GM18508 (cell line): ENCODE data around the gene B4GALT5.

Source experiments
- ATAC-seq: cut with Tn5 transposase; IDR thresholded peaks from one replicate; pipeline ENCODE4 v1.9.1; 2021; ENCODE audit warnings: moderate number of reproducible peaks; ENCODE audit not compliant: insufficient read depth, unreplicated experiment

Gene B4GALT5

DNA sequence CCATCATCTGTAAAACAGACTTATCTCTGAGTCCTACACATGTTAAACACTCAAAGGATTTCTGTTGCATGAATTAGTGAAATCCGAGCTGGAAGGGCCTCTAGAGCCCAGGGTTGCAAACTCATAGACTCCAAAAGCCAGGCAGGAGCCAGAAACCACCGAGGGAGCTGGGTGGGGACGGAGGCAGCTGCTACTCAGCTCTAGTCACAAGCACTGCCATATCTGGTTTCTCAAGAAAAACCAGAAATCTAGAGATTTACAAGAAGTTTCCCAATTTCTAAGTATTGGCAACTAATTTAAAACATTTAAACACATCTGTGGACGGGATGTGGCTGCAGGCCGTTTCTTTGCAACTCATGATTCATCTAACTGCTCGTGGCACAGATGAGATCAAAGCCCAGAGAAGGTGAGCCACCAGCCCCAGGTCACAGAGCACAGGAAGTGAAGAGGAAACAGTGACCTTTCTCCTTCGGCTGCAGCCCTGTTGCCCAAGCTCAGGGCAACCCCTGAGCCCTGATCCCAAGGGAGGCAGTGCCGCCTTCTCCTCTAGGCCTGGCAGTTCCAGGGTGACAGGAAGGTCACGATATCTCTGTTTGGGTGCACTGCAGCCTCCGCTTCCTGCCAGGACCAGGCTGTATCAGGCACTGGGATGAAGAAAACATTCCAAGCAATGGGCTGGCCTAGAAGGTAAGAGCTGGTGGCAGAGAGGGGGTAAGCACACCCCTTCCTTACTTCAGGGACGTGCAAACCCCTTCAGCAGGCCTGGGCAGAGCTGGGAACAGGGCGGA, 119.3 kb downstream of the B4GALT5 start:
- ATAC-seq = no peak

DNA sequence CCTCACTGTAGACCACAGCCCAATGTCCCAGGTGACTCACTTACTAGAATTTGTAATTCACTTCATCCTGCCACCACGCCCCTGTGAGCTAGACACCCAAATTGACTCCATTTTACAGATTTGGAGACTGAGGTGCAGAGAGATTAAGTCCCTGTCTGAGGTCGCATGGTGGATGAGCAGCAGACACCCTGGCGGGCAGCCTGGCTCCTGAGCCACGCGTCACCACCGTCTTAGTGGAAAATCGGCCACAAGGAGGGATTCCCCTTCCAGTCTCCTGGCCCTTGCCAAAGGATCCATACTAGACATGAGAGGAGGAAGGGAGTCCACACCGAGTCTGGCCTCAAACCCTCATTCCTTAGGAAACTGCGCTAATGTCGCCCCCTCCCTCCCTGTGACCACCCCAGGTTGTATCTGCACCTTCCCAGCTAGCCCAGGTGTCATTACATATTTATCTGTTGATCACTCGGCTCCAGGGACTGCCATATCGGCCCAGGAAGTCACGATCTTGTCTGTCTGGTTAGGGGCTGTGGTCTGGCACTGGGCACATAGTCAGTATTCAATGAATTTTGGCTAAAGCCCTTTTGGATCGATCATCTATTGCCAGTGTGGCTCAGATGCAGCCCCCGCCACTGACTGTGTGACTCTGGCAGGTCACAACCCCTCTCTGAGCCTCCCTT, 120.1 kb downstream of the B4GALT5 start:
- no peak for ATAC-seq

DNA sequence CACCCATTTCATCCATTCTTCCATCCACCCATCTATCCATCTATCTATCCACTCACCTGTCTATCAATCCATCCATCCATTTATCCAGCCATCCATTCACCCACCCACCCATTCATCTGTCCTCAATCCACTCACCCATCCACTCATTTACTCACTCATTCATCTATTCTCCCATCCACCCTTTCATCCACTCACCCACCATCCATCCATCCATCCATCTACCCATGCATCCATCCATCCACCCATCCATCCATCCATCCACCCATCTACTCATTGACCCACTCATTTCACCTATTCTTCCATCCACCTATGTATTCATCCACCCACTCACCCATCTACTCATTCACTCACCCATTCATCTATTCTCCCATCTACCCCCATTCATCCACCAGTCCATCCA, 121.6 kb downstream of the B4GALT5 start:
- ATAC-seq = no peak

DNA sequence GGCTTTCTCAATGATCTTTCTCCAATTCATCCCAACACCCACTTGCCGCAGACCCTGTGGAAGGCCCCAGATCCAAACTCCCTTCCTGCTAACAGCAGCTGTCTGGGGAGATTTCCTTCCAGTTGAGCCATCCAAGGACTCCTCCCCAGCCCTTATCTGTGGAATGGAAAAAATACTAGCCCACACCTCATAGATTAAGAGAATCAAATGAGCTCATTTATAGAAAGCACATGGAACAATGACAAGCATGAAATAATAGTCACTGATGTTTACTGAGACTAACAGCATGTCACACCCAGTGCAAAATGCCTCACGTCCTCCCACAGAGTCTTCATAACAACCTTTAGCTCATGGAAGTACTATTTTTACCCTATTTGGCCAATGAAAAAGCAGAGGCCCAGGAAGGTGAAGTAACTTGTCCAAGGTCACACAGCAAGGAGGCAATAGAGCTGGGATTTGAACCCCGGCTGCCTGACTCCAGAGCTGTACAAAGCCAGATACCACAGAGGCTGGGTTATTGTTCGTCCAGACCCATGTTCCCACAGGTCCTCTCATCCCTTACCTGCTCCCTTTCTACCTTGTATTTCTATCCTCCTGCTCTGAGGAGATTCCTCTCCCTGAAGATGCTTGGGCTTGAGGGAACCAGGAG, 122.3 kb downstream of the B4GALT5 start:
- no peak for ATAC-seq

DNA sequence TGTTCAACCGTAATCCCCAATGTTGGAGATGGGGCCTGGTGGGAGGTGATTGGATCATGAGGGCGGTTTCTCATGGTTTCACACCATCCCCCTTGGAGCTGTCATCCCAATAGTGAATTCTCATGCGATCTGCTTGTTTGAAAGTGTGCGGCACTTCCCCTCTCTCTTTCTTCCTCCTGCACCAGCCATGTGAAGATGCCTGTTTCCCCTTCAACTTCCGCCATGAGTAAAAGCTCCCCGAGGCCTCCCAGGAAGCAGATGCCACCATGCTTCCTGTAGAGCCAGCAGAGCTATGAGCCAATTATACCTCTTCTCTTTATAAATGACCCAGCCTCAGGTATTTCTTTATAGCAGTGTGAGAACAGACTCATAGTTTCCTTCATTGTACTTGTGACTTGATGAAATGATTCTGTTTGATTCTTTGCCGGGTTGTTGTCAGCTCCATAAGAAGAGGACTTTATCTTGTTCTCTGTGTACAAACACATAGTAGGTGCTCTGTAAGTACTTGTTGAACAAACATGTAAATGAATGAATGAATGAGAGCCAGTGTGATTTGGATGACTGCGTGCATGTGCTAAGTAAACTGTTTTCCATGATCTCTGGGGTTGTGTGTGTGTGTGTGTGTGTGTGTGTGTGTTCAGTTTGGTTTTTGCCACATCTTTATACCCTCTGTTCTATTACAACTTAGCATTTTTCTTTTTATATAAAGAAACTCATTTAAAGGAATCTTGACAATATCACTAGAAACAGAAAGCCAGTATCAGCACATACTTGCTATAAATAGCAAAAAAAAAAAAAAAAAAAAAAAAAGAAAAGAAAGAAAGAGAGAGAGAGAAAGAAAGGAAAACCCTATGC, 123.3 kb downstream of the B4GALT5 start:
- ATAC-seq = no peak

DNA sequence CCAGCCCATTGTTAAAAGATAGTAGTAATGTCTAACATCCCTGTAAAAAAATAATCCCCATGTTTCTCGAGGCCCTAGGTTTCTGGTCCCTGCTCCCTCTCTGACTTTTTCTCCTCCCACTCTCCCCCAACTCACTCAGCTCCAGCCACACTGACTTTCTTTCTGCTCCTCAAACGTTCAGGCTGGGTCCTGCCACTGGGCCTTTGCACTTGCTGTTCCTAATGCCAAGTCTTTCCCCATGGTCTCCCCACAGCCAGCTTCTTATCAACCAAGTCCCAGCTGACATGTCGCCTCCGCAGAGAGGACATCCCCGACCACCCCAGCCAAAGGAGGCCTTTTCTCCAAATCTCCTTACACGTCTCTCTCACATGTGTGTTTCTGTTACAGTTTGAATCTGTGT, 123.9 kb downstream of the B4GALT5 start:
- no peak for ATAC-seq

DNA sequence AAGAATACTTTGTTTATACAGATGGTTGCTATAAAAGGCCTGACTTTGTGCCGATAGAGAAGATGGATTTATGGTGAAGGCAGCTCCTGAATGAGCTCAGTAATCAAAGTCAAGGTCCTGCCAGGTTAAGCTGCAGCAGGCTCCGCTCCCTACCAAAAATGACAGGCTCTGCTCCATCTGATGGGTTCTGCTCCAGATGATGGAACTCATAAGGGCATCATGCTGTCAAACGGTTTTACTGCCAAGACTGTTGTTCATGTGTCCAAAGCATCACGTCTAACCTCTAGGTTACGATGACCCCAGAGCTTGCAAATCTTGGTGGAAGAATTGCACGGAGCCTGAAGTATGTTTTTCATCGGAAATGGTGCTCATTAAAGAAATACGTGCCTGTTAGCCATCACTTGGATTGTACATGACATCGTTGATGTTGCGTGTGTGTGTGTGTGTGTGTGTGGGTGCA, 126.5 kb downstream of the B4GALT5 start:
- no peak for ATAC-seq

DNA sequence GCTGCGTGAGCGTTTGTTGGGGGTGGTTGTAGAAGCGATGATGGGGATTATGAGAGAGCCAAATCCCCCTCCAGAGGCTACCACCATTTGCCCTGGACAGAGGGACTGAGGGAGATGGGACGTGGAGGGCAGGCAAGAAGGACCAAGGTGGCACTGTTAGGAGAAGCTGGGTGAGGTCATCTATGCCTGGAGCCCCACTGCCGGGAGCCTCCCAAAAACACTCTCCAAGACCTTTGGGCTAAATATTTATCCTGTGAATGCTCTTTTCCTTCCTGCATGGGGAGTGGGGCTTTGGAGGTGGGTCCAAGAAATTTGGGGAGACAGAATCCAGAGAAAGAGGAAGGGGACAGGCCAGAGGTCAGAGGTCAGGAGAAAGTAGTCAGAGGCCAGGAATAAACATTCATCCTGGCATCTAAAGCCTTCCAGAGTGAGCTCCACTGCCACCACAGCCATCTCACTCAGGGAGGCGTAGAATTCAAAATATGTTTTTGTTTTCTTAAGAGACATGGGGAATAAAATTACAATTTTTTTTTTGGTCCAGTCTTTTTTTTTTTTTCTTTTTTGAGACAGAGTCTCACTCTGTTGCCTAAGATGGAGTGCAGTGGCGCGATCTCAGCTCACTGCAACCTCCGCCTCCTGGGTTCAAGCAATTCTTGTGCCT, 128.0 kb downstream of the B4GALT5 start:
- ATAC-seq = no peak

DNA sequence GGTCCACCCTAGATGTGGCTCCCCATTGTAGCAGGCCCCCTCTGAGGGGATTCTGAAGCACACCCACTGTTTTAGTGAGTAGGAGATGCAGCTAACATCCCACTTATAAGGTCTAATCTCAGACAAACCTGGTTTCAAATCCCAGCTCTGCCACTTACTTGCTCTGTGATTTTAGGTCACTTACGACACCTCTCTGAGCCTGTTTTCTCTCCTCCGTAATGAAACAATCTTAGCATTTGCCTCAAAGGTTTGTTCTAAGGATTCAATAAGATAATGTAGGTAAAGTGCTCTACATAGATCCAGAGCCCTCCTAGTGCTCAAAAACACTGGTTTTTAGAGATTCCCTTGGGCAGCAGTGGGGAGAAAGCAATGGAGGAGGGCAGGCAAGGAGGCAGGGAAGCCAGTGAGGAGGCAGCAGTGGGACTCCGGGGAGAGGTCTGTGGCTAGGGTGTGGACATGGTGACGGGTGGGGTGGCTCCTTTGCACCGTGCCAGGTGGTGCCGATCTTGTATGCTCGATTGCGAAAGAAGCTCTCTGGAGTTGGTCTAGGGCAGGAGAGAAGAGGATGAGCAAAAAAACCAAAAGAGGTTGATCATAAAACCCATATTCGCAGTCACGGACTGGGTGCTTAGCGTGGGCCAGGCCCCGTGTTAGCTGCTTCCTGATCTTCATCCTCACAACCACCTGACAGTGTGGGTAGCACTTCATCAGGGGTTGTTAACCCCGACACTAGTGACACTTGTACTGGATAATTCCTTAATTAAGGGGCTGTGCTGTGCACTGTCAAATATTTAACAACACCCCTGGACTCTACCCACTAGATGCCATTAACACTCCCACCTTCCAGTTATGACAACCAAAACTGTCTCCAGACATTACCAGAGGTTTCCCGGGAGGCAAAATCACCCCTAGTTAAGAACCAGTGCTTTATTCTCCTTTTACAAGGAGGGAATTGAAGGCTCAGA, 129.0 kb downstream of the B4GALT5 start:
- no peak for ATAC-seq

DNA sequence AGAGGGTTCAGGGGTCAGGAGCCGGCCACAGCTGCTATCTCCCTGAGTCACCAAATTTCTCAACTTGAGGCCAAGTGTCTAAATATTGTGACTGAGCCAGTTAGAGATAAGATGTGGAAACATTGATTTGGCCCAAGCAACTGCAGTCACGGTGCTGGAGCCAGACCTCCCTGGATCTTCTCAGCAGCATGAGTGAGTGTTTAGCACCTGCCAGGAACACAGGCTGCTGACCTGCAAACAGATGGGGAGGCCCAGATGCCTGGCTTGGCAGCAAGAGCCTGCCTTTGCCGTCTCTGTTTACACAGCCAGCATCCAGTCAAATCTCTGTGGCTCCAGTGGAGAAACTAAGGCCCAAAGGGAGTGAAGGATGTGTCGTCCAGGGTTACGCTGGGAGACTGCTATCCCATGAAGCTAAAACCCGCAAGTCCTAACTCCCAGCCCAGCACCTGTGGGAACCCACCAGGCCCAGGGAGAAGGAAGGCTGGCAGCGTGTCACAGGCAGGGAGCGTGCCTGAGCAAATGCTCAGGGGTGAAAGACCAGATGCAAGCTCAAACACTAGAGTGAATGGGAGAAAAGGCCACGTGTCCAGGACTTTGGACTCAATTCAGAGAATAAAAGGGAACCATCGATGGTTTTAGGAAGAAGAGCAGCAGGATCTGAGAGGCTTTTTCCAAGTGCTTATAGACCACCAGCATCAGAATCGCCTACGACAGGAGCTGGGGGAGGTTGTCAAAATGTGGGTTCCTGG, 129.8 kb downstream of the B4GALT5 start:
- ATAC-seq = no peak

DNA sequence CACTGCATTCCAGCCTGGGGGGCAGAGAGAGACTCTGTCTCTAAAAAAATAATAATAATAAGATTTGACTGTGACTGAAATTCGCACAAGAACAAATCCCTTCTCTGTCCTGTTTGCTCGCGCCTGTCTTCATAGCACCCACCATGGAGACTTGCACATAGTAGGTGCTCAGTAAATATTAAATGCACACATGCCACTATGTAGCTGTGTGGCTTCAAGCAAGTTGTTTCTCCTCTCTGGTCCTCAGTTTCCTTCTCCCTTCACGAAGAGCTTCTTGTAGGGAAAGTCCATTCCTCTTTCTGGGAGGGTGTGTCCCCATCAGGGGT, 130.4 kb downstream of the B4GALT5 start:
- ATAC-seq = no peak
